GM12878 (cell line): ENCODE results near the gene APOLD1. TPM values are rescaled to one million over a fixed set of nuclear protein-coding genes. Genes with fewer than 3 reads are reported as not detected.

Experiments used
- ATAC-seq: fragments of 200-7000 bp; cut with Tn5 transposase; 3 replicates; pipeline ENCODE4 v1.9.1; 2020; ENCODE audit warnings: mild to moderate bottlenecking, moderate library complexity
- BruUV-seq: library from RNA; stranded (reverse); fragments of 400-500 nt; replicated peaks from 2 replicates; lab custom pipeline; 2021; lab: Mats Ljungman, UMichigan
- CTCF ChIA-PET: fragments of 300-600 bp; sonication (Branson Sonifier 250); formaldehyde crosslinking; extraction: SDS; loops from one replicate; lab custom pipeline; 2021; ENCODE audit warnings: inconsistent platforms; lab: Yijun Ruan, JAX
- POLR2A ChIA-PET: fragments of 350-600 bp; formaldehyde crosslinking; extraction: SDS; loops from one replicate; lab custom pipeline; 2021; ENCODE audit warnings: inconsistent platforms; lab: Charles Lee
- RAD21 ChIA-PET: fragments of 300-600 bp; sonication (Branson Sonifier 250); formaldehyde crosslinking; loops from one replicate; lab custom pipeline; 2023; ENCODE audit warnings: antibody characterized with exemption; ENCODE audit not compliant: unreplicated experiment; lab: Charles Lee
- SMC1A ChIA-PET: fragments of 300-600 bp; sonication (Branson Sonifier 250); formaldehyde crosslinking; loops from one replicate; lab custom pipeline; 2023; ENCODE audit not compliant: unreplicated experiment, uncharacterized antibody; lab: Charles Lee
- DNase-seq: peaks from one replicate; pipeline ENCODE4 v3.0.0-alpha.2; 2011; ENCODE audit warnings: low read depth, low spot score
- FAIRE-seq: peaks from 3 replicates; lab custom pipeline; 2011; peaks lifted over from hg19 to GRCh38; lab: Jason Lieb, UNC
- H2AFZ ChIP-seq: 2 replicates; pipeline ENCODE4 v1.6.0; 2011; ENCODE audit warnings: low read depth, low read length, control low read depth; ENCODE audit not compliant: control insufficient read depth
- H3K27ac ChIP-seq: 2 replicates; pipeline ENCODE4 v1.5.1; 2011; ENCODE audit warnings: control low read depth; ENCODE audit not compliant: control insufficient read depth, insufficient read depth
- H3K27me3 ChIP-seq, 2 experiments: replicated peaks in 1 of 2; 2 replicates each; pipeline versions ENCODE4 v1.6.0 to v1.6.1; 2011; ENCODE audit warnings: low read length in 1 of 2; ENCODE audit not compliant: control insufficient read depth in 2 of 2, insufficient read depth in 2 of 2
- H3K36me3 ChIP-seq, 2 experiments: 2 replicates each; pipeline ENCODE4 v1.5.1; 2011; ENCODE audit warnings: low read length in 1 of 2; ENCODE audit not compliant: control insufficient read depth in 2 of 2, insufficient read depth in 2 of 2
- H3K4me1 ChIP-seq: 2 replicates; pipeline ENCODE4 v1.6.1; 2011; ENCODE audit warnings: mild to moderate bottlenecking, low read length, moderate library complexity, mixed read lengths; ENCODE audit not compliant: control insufficient read depth, insufficient read depth
- H3K4me2 ChIP-seq: 2 replicates; pipeline ENCODE4 v1.6.0; 2011; ENCODE audit warnings: control low read depth; ENCODE audit not compliant: control insufficient read depth, insufficient read depth
- H3K4me3 ChIP-seq: fragments of 200-600 bp; sonication (generic); 2 replicates; pipeline ENCODE4 v1.5.1; 2016
- H3K79me2 ChIP-seq: 2 replicates; pipeline ENCODE4 v1.6.0; 2011; ENCODE audit warnings: low read length; ENCODE audit not compliant: control insufficient read depth, insufficient read depth
- H3K9ac ChIP-seq: 2 replicates; pipeline ENCODE4 v1.8.0; 2011; ENCODE audit warnings: low read length, control low read depth, mixed read lengths; ENCODE audit not compliant: control insufficient read depth, insufficient read depth
- H3K9me3 ChIP-seq: replicated peaks from 3 replicates; pipeline ENCODE4 v1.5.1; 2011; ENCODE audit warnings: mild to moderate bottlenecking, low read length; ENCODE audit not compliant: control insufficient read depth, insufficient read depth
- H4K20me1 ChIP-seq: 2 replicates; pipeline ENCODE4 v1.6.0; 2011; ENCODE audit not compliant: control insufficient read depth, insufficient read depth
- BRCA1 ChIP-seq: IDR thresholded peaks from 2 replicates; pipeline ENCODE4 v1.6.1; 2011; ENCODE audit warnings: low read depth, low read length, improper control_type of control experiment
- EED ChIP-seq: sonication (generic); IDR thresholded peaks from 2 replicates; pipeline ENCODE4 v1.6.1; 2016; ENCODE audit warnings: antibody characterized with exemption, low read depth
- RBBP5 ChIP-seq: fragments of 200-600 bp; sonication (generic); conservative IDR thresholded peaks from 2 replicates; pipeline ENCODE4 v1.6.1; 2016
- SPI1 ChIP-seq: IDR thresholded peaks from 2 replicates; pipeline ENCODE4 v1.6.1; 2011; ENCODE audit warnings: low read depth, mild to moderate bottlenecking, low read length, moderate library complexity, borderline replicate concordance; ENCODE audit not compliant: insufficient read depth
- SREBF2 ChIP-seq: IDR thresholded peaks from 2 replicates; pipeline ENCODE4 v1.6.1; 2012; ENCODE audit warnings: mild to moderate bottlenecking, low read length
- TARDBP ChIP-seq: IDR thresholded peaks from 2 replicates; pipeline ENCODE4 v1.6.1; 2016; ENCODE audit warnings: borderline replicate concordance
- YBX1 ChIP-seq: fragments of 450-650 bp; IDR thresholded peaks from 2 replicates; pipeline ENCODE4 v1.6.1; 2016; ENCODE audit warnings: antibody characterized with exemption
- YY1 ChIP-seq: IDR thresholded peaks from 2 replicates; pipeline ENCODE4 v1.6.1; 2011; ENCODE audit warnings: low read depth, mild to moderate bottlenecking, low read length
- ZNF207 ChIP-seq: fragments of 450-650 bp; IDR thresholded peaks from 2 replicates; pipeline ENCODE4 v1.6.1; 2014; ENCODE audit warnings: antibody characterized with exemption, mild to moderate bottlenecking, borderline replicate concordance
- ZNF274 ChIP-seq: IDR thresholded peaks from one replicate; pipeline ENCODE4 v1.8.0; 2011; ENCODE audit not compliant: insufficient read length, insufficient read depth
- WGBS: methylation state at CpG from one replicate; pipeline ENCODE4 v1.1.6; 2016; ENCODE audit warnings: low lambda C conversion rate; ENCODE audit not compliant: insufficient replicate concordance, insufficient coverage; ENCODE audit errors: missing lambda C conversion rate; 5-methylcytosine and 5-hydroxymethylcytosine counted together
- in situ Hi-C: fragments of 300-500 bp; cut with MboI; formaldehyde crosslinking; loops from 9 replicates; pipeline ENCODE4 v1.14.3; 2018; ENCODE audit warnings: mixed read lengths
- intact Hi-C: fragments of 100-400 bp; cut with micrococcal nuclease; formaldehyde crosslinking; loops from one replicate; pipeline ENCODE4 v1.14.2; 2022; ENCODE audit not compliant: unreplicated experiment
- polyA plus RNA-seq, 11 experiments: library from polyadenylated mRNA; depleted of rRNA in 4 of 11; unstranded in 6 of 11; stranded (reverse) in 5 of 11; fragments of >200 nt; fragmentation: Nextera tagmentation in 4 of 11; fragmentation: Illumina TruSeq in 1 of 11; extraction: Ambion mirVana in 4 of 11; extraction: Trizol in 1 of 11; gene quantifications; 1 replicate in 1 of 11; 2 replicates in 10 of 11; pipeline versions ENCODE4 v1.2.1 to v1.2.3, GENCODE V29; 2011 to 2016; ENCODE audit warnings: inconsistent platforms in 2 of 11, missing spikeins in 2 of 11, low read depth in 1 of 11
- total RNA-seq, 4 experiments: library from RNA; depleted of rRNA in 3 of 4; stranded (reverse); fragments of >200 nt in 3 of 4; fragmentation: Illumina TruSeq in 1 of 4; extraction: Trizol in 1 of 4; gene quantifications; 2 replicates each; pipeline versions ENCODE4 v1.2.1 to v1.2.3, GENCODE V29; 2013 to 2021
- TF ChIP-seq, protein P1 (sequence below): IDR thresholded peaks from 2 replicates; pipeline ENCODE4 v1.6.1; 2011; ENCODE audit warnings: low read depth, low read length, improper control_type of control experiment, borderline replicate concordance

The APOLD1 gene
- total and polyA plus RNA-seq, 10 of the 15 experiments (the other 5 are each of a cell fraction or from before 2014, with no cell fraction given), result 1.1 to 8.9 (median 4.2) TPM

DNA sequence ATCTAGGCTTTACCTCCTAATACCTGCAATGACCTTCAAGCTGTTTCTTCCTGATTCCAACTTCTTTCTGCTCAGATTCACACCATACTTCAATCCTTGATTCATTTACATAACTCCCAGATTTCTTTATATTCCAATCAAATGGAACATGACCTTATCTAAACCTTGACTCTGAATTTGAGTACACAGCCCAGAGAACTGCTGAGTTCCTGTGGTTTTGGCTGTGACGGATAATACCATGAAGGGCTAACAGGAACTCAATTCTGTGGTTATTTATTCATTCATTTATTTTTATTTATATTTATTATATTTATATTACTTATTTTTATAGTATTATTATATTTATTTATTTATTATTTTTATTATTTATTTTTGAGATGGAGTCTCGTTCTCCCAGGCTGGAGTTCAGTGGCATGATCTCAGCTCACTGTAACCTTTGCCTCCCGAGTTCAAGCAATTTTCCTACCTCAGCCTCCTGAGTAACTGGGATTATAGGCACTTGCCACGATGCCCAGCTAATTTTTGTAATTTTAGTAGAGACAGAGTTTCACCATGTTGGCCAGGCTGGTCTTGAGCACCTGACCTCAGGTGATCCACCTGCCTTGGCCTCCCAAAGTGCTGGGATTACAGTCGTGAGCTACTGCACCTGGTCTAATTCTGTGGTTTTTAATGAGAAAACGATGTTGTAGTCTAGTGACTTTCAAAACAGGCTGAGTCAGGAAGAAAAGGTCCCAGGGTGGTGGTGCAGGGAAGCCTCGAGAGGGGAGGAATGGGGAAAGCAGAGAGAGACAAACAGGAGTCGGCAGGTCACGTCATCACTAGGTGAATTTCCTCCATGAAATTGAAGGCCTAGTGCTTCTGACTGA, 11.7 kb downstream of the APOLD1 start:
- H3K4me3 ChIP-seq, result no peak overlapping the region
- intact Hi-C loops (no loop called here), in situ Hi-C loops (no loop called here)
- ChIA-PET CTCF (interaction anchor here (0.6 to 3.2 kb wide), 2 partner anchors 9 to 57 kb away, joined by 3 to 15 read pairs; no protein-coding TSS in a partner anchor), POLR2A (interaction anchor here (0.9 kb wide), 1 partner anchor 422 kb away, joined by 3 read pairs; no protein-coding TSS in a partner anchor), RAD21 (interaction anchor here (1.2 kb wide), 1 partner anchor 12 kb away, joined by 3 read pairs; no protein-coding TSS in a partner anchor), SMC1A (interaction anchor here (0.7 to 3.2 kb wide), 2 partner anchors 17 to 20 kb away, joined by 4 to 7 read pairs; no protein-coding TSS in a partner anchor)
- H3K79me2 ChIP-seq, result no peaks in the 10 kb centered on the region
- BruUV-seq, result no TSS peak
- ATAC-seq (no peak), FAIRE-seq (no peak), DNase-seq (no peak)
- no peak overlapping the region for H2AFZ ChIP-seq
- H3K4me2 ChIP-seq, result no peak overlapping the region
- H3K36me3 ChIP-seq, result no peaks in the 10 kb centered on the region
- no peaks in the 10 kb centered on the region for H3K4me1 ChIP-seq
- no peaks in the 10 kb centered on the region for H3K27me3 ChIP-seq
- no peak overlapping the region for H3K9ac ChIP-seq
- 58% methylated on average over 9 of the region's 9 CpGs for WGBS
- H3K27ac ChIP-seq, result no peak overlapping the region
- H3K9me3 ChIP-seq, result no peaks in the 10 kb centered on the region
- H4K20me1 ChIP-seq, result no peaks in the 10 kb centered on the region
- TF ChIP-seq SREBF2 (no peak), YBX1 (no peak)

- FAIRE-seq, result no peak
- Histone ChIP-seq H3K9me3 (no peaks in the 10 kb centered on the region), H2AFZ (no peak overlapping the region), H3K4me3 (no peak overlapping the region), H3K79me2 (no peaks in the 10 kb centered on the region), H3K27me3 (no peaks in the 10 kb centered on the region), H3K36me3 (no peaks in the 10 kb centered on the region), H3K9ac (no peak overlapping the region), H3K4me1 (peaks cover under 1% of the 10 kb centered on the region; the same call in 1 of the 2 replicates), H4K20me1 (no peaks in the 10 kb centered on the region), H3K4me2 (no peak overlapping the region), H3K27ac (no peak overlapping the region)
- ChIA-PET RAD21 (interaction anchor here (0.7 to 1.2 kb wide), 2 partner anchors 11 to 187 kb away, joined by 3 read pairs; no protein-coding TSS in a partner anchor), CTCF (interaction anchor here (0.6 to 3.2 kb wide), 3 partner anchors 9 to 58 kb away, joined by 3 to 15 read pairs (median 3); partner anchors contain the start of gene DDX47), POLR2A (interaction anchor here (0.9 kb wide), 1 partner anchor 423 kb away, joined by 3 read pairs; no protein-coding TSS in a partner anchor), SMC1A (interaction anchor here (0.7 to 3.2 kb wide), 2 partner anchors 16 to 19 kb away, joined by 4 to 7 read pairs; no protein-coding TSS in a partner anchor)
- no peak for DNase-seq
- no peak for ATAC-seq
- no TSS peak for BruUV-seq
- TF ChIP-seq EED (no peak), BRCA1 (no peak), SPI1 (no peak), ZNF207 (no peak), TARDBP (no peak), ZNF274 (no peak), YY1 (no peak), RBBP5 (no peak)
- TF ChIP-seq, protein P1, sequence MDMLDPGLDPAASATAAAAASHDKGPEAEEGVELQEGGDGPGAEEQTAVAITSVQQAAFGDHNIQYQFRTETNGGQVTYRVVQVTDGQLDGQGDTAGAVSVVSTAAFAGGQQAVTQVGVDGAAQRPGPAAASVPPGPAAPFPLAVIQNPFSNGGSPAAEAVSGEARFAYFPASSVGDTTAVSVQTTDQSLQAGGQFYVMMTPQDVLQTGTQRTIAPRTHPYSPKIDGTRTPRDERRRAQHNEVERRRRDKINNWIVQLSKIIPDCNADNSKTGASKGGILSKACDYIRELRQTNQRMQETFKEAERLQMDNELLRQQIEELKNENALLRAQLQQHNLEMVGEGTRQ, result no peak
- 86% methylated on average over 3 of the region's 3 CpGs for WGBS
- in situ Hi-C loops (no loop called here), intact Hi-C loops (no loop called here)
Observed at GRCh38 chr12:12797794-12798152, 12.3 kb downstream of the APOLD1 start.
